Stimulated activated CD8-positive, alpha-beta memory T cell treated with anti-CD3 and anti-CD28 coated beads, Interleukin-12 subunit alpha, Interleukin-12 subunit beta, amount 100 ng/mL, for 4 hours (primary cell): ENCODE results near the gene NFIX.

Experiments
- DNase-seq: peaks from one replicate; pipeline ENCODE4 v3.0.0-alpha.2; 2020; ENCODE audit warnings: low read depth

NFIX gene

GRCh38 chr19:13008926-13009787, 13.9 kb downstream of the NFIX start:
- DNase-seq: no peak

DNA sequence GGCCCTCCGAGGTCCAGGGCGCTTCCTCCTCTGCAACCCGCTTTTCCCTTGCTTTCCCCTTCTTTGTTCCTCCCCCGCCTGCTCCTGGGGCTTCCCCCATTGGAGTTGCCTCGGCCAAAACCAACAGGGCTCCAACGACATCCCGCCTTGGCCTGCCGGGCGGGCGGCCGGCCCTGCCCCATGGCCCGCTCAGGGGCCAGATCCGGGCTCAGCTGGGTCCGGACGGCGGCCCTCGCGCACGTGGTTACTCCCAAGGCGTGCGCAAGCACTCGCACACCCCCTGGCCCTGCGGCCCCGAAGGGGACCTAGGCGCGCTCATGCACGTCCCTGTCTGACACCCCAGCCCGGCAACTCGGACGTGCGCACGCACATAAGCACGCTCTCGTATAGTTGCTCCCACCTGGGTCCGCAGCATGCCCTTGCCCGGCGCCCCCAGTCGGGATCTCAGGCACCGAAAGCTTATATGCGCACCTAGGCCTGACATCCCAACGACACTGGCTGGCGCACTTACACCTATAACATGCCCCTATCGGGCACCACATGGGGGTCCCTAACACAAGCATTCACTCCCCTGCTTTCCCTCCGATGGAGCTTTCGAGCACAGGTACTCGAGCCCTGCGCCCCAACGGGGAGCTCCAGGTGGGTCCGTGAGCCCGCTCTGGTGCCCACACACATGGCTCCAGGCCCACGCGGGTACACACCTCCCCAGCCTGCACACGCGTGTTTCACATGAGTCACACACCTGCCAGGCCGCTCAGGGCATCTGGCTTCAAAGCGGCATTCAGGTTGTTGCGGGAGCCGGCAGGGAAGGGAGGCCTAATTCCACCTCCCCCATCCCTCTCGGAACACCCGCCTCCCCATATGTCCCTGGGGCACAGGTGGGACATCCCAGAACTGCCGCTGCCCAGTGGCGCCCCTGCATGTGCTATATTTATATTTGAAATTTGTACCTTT, 15.0 kb downstream of the NFIX start:
- DNase-seq: no peak

DNA sequence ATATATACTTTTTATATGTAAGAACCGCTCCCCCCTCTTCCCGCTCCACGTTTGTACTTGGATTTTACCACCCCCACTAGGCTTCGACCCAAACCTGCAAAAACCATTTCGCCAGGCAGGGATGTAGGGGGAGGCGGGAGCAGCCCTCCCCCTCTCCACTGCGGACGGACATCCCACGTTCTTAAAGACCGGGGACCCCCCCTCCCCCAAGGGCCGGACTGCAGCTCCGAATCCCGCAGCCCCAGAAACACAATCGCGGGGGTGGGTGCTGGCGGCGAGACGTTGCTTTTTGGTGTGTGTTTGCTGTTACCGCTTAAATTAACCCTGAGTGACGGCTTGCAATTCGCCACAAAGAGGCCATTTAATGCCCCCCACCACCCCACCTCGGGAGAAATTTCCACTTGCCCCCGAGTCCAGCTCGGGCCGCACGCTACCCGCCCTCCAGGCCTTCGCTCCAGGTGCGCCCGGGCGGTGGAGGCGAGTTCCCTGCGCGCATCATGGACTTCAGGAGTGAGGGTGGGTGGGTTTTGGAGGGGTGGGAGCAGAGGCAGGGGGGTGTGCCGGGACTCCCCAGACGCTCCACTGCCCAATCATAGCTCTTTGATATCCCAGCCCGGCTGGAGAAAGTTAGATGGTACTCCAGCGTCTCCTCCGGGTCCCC, 15.8 kb downstream of the NFIX start:
- no peak for DNase-seq

DNA sequence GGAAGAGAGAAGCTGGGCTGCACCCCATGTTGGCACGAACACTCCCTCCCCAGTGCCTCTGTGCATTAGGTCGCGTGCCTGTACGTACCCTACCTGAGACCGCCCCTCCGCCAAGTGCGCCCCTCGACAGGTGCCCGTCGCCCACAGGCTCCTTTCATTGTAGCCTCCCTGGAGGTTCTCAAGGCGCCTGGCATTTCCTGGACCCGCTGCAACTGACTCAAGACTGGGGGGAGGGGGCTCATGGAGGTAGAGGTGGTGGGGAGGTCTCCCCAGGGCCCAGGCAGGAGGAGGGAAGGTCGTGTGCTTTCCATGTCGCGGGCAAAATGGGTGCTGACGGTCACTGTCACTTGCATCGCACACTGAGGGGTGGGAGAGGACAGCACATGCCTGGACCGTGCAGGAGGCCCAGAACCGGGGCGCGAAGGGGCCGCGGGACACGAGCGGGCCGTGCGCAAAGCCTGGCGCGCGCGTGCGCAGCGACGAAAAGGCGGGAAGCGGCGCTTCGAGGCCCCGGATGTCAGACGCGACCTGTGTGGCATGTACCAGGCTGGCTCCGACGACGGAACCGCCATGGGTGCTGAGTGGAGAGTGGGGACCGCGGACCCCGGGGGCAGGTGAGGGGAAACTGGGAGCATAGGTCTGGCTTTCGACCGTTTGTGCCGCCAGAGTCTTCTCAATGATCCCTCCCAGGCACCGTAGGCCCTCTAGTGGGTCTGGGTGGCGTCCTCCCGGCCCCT, 16.5 kb downstream of the NFIX start:
- no peak for DNase-seq

DNA sequence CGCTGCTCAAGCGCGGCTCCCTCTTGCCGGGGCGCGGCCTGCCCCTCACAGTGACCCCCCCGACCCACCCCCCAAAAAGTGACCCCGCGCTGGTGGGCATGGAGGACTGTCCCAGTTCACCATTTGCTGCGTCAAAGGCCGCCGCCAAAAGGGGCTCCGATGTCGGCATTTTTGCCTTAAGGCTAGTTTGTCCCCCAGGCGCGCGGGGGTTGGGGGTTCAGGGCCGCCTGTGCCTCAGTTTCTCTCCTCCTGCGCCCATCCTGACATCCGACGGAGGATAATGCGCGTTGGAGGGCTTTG, 17.1 kb downstream of the NFIX start:
- no peak for DNase-seq

GRCh38 chr19:13012690-13013608, 17.7 kb downstream of the NFIX start:
- DNase-seq: peak; percentile 20

- no peak for DNase-seq
Observed at GRCh38 chr19:13013649-13014048, 18.4 kb downstream of the NFIX start.

DNA sequence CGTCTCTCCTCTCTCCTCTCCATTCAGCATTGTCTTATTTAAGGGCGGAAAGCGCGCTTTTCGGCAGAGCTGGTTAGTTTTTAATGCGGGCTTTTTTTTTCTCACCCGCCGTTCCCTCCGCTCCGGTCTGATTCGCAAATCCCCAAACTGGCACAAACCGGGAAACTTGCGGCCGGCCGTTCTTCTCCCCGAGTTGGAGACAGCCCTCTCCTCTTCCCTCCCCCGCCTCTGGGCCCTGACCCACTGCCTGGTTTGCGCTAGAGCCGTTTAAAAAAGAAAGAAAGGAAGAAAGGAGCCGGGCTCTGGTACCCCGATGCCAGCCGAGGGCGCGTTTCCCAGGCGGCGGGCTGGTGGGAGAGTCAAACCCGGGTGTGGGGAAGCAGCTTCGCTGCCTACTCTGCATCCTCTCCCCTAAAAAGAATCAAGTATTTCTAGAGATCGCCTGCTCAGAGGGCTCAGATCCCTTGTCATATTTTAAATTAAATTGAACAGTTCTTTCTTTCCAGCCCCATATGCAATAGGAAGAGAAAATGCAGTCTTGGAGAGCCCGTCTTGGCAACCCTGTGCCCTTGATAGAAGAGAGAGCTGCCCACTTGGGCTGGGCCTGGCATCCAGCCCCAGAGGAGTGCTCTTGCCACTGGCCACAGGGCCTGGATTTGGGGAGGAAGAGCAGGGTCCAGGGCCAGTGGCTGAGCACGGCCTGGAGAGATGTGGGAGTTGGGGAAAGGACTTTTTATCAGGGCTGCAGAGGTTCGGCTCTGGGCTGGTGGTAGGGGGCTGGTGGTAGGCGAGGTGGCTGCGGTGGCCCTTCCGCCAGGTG, 19.0 kb downstream of the NFIX start:
- DNase-seq: no peak

DNA sequence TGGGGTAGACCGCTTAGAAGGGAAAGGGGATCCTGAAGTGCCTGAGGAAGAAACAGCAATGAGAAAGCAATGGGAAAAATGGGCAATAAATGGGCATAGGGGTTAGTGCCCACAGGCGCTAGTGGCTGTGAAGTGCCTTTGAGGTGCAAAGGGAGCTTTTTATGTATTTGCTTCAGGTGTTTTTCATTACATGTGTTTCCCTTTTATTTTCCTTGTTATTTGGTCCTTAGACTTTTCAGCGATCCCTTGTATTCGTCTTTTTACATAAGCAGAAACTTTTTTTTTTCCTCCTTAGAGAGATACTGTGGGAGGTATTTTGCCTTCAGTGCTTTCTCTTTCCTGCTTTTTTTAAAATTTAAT, 19.6 kb downstream of the NFIX start:
- DNase-seq: no peak

- no peak for DNase-seq
Observed at GRCh38 chr19:13015361-13016223, 20.3 kb downstream of the NFIX start.

GRCh38 chr19:13016245-13016627, 21.0 kb downstream of the NFIX start:
- no peak for DNase-seq

DNA sequence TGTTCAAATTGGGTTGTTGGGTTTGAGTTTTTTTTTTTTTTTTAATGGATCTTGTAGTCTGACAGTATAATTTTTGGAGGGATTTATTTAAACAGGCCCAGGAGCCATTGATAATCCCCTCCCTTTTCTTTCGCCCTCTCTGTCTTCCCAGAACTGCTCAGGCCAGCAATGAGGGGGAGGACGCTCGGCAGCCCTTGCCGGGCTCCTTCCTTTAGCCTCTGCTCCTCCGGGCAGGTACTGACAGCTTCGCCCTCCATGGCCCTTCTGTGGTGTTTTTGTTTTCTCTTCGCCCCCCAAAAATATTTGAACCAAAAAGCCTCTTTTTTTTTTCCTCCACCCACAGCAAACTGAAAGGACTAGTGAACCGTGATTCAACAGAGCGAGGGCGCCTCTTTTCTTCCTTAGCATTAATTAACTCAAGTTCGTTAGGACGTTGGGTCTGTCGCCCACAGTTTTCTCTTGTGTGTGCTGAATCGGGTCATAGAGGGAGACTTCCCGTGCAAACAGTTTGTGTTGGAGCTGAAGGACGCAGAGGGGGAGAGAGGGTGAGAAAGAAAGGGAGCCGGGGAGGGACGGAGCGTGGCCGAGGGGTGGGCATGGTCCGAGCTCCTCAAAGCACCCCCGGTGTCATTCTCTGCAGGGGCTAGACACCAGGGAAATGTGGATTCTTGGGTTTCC, 21.5 kb downstream of the NFIX start:
- DNase-seq: no peak

GRCh38 chr19:13017306-13018034, 22.2 kb downstream of the NFIX start:
- no peak for DNase-seq

GRCh38 chr19:13018035-13018914, 23.0 kb downstream of the NFIX start:
- DNase-seq: no peak

DNA sequence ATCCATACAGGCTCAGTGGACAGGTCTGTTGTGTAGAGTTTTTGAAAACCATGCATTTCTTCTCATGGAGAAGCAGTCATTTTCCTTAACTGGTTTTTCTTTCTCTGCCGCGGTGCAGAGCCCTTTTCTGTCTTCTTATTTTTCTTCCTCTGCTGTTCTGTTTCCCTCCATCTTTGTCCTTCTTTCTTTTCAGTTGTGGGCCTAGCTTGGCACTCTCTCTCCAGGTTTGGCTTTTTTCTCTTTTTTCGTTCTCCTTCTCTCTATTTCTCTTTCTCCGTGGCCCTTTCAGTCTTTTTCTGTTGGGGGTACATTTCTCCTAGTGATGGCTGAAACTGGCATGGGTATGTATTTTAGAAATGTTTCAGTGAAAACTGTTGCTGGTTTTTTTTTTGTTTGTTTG, 24.1 kb downstream of the NFIX start:
- DNase-seq: no peak

GRCh38 chr19:13020002-13020414, 24.7 kb downstream of the NFIX start:
- DNase-seq: no peak
